KMS-11 (cell line): Measurements from ENCODE around the gene SMG5.
"Not testable (repeated sequence)": the region's sequence is repeated elsewhere in the genome, so short reads cannot be mapped to it uniquely, and the experiment has no call there.

Experiments used
- H2AFZ ChIP-seq: fragments of 200-600 bp; sonication (generic); 2 replicates; pipeline ENCODE4 v1.6.1; 2016; ENCODE audit warnings: antibody characterized with exemption, mixed run types, low read depth
- H3K27ac ChIP-seq: fragments of 200-600 bp; sonication (generic); 2 replicates; pipeline ENCODE4 v1.6.1; 2016; ENCODE audit warnings: mild to moderate bottlenecking, mixed run types
- H3K27me3 ChIP-seq: fragments of 200-600 bp; sonication (generic); 2 replicates; pipeline ENCODE4 v1.6.1; 2017; ENCODE audit warnings: mild to moderate bottlenecking, low read depth, mixed run types, moderate library complexity; ENCODE audit not compliant: insufficient read depth
- H3K36me3 ChIP-seq: fragments of 200-600 bp; sonication (generic); 2 replicates; pipeline ENCODE4 v1.6.1; 2017; ENCODE audit warnings: mild to moderate bottlenecking, mixed run types; ENCODE audit not compliant: insufficient read depth
- H3K4me1 ChIP-seq: fragments of 200-600 bp; sonication (generic); 2 replicates; pipeline ENCODE4 v1.6.1; 2016; ENCODE audit warnings: mild to moderate bottlenecking, low read depth, mixed run types; ENCODE audit not compliant: poor library complexity, severe bottlenecking
- H3K4me2 ChIP-seq: fragments of 200-600 bp; sonication (generic); 2 replicates; pipeline ENCODE4 v1.7.0; 2016; ENCODE audit warnings: mild to moderate bottlenecking, mixed run types
- H3K4me3 ChIP-seq: fragments of 200-600 bp; sonication (generic); IDR thresholded peaks from 2 replicates; pipeline ENCODE4 v1.6.1; 2017; ENCODE audit warnings: low read depth, low read length, mixed read lengths; ENCODE audit not compliant: insufficient read depth
- H3K79me2 ChIP-seq: fragments of 200-600 bp; sonication (generic); 2 replicates; pipeline ENCODE4 v1.6.1; 2016; ENCODE audit warnings: low read depth, mixed run types; ENCODE audit not compliant: insufficient read depth
- H3K9ac ChIP-seq: fragments of 200-600 bp; sonication (generic); 2 replicates; pipeline ENCODE4 v1.6.1; 2016; ENCODE audit warnings: mild to moderate bottlenecking, mixed run types
- H4K20me1 ChIP-seq: fragments of 200-600 bp; sonication (generic); 2 replicates; pipeline ENCODE4 v1.6.1; 2016; ENCODE audit warnings: mild to moderate bottlenecking, mixed run types; ENCODE audit not compliant: insufficient read depth
- CTCF ChIP-seq: fragments of 200-600 bp; sonication (generic); conservative IDR thresholded peaks from 2 replicates; pipeline ENCODE4 v1.6.1; 2017; ENCODE audit warnings: low read depth, mild to moderate bottlenecking, antibody characterized with exemption, low read length, moderate library complexity, mixed read lengths

The SMG5 gene

GRCh38 chr1:156282479-156283222 is at the start of gene SMG5:
TSS of gene SMG5 (minus strand) at chr1:156282825. CDS start at chr1:156282680, 145 bp downstream.
- peak within 1 kb of the TSS; percentile 71 for H3K4me3 ChIP-seq
- peaks cover 65% of the 10 kb centered on the region for H3K79me2 ChIP-seq
- H2AFZ ChIP-seq = peak within 1 kb of the TSS; percentile 65
- TF ChIP-seq CTCF = no peak; the same call in 1 of the 2 replicates
- H3K9ac ChIP-seq = peak within 1 kb of the TSS; percentile 87
- H3K4me2 ChIP-seq = peak within 1 kb of the TSS; percentile 79
- peak within 1 kb of the TSS; percentile 62 for H3K27ac ChIP-seq
- H3K36me3 ChIP-seq = peaks cover 14% of the 10 kb centered on the region; the same call in 1 of the 2 replicates
- H3K4me1 ChIP-seq = peaks cover 47% of the 10 kb centered on the region
- peaks cover 18% of the 10 kb centered on the region for H4K20me1 ChIP-seq
- no peaks in the 10 kb centered on the region for H3K27me3 ChIP-seq

GRCh38 chr1:156323179-156323578 is 40.6 kb upstream of the SMG5 start:
- not testable (repeated sequence) for H3K4me3 ChIP-seq, H3K9ac ChIP-seq, H2AFZ ChIP-seq, H3K27me3 ChIP-seq, H3K27ac ChIP-seq, H3K4me2 ChIP-seq, H3K4me1 ChIP-seq
- Histone ChIP-seq H3K79me2 (peaks cover 48% of the 10 kb centered on the region; the same call in 1 of the 2 replicates), H4K20me1 (peaks cover 12% of the 10 kb centered on the region; the same call in 1 of the 2 replicates), H3K36me3 (peaks cover 78% of the 10 kb centered on the region; the same call in 1 of the 2 replicates)

GRCh38 chr1:156320560-156320959 is 37.9 kb upstream of the SMG5 start:
- peaks cover 94% of the 10 kb centered on the region; the same call in 1 of the 2 replicates for H3K36me3 ChIP-seq

GRCh38 chr1:156319664-156320063 is 37.0 kb upstream of the SMG5 start:
- H4K20me1 ChIP-seq = peaks cover 20% of the 10 kb centered on the region; the same call in 1 of the 2 replicates

More at GRCh38 chr1:156320560-156320959, 37.9 kb upstream of the SMG5 start:
- no peak overlapping the region for H3K9ac ChIP-seq
- no peaks in the 10 kb centered on the region for H3K27me3 ChIP-seq
- H3K4me1 ChIP-seq = no peaks in the 10 kb centered on the region
- peaks cover 12% of the 10 kb centered on the region; the same call in 1 of the 2 replicates for H4K20me1 ChIP-seq
- H3K27ac ChIP-seq = no peak overlapping the region
- no peak for TF ChIP-seq CTCF
- H3K4me3 ChIP-seq = no peak overlapping the region
- no peak overlapping the region for H2AFZ ChIP-seq
- H3K79me2 ChIP-seq = peaks cover 41% of the 10 kb centered on the region; the same call in 1 of the 2 replicates
- H3K4me2 ChIP-seq = no peak overlapping the region

More at GRCh38 chr1:156319664-156320063, 37.0 kb upstream of the SMG5 start:
- Histone ChIP-seq H3K79me2 (peaks cover 38% of the 10 kb centered on the region; the same call in 1 of the 2 replicates), H3K4me1 (no peaks in the 10 kb centered on the region), H3K4me3 (no peak overlapping the region), H3K36me3 (peaks cover 94% of the 10 kb centered on the region; the same call in 1 of the 2 replicates), H2AFZ (no peak overlapping the region), H3K27me3 (no peaks in the 10 kb centered on the region), H3K9ac (no peak overlapping the region), H3K4me2 (no peak overlapping the region), H3K27ac (no peak overlapping the region; the same call in 1 of the 2 replicates)
- TF ChIP-seq CTCF = peak; percentile 98
